ENCODE data around the gene ZNF208.

GRCh38 chr19:21970466-21970865 is 40.3 kb downstream of the ZNF208 start:
- TF ChIP-seq CTCF (IDR thresholded peaks at IDR 0.05) = no peak
- TF ChIP-seq EZH2 (IDR thresholded peaks at IDR 0.05; ENCODE audit: borderline replicate concordance, insufficient read depth, low read depth, low read length, poor library complexity, severe bottlenecking) = no peak

Data from B cell (primary cell).